Activated CD4-positive, alpha-beta memory T cell treated with anti-CD3 and anti-CD28 coated beads, Interleukin-2, amount 10 ng/mL, durations not matched to agents 7 days and 5 days (primary cell): Measurements from ENCODE around the gene GPR179. TPM values are rescaled to one million over a fixed set of nuclear protein-coding genes. Genes with fewer than 3 reads are reported as not detected.
"Not testable (repeated sequence)": the region's sequence is repeated elsewhere in the genome, so short reads cannot be mapped to it uniquely, and the experiment has no call there.

ENCODE experiments used
- CTCF ChIA-PET: fragments of 350-600 bp; sonication (Branson Sonifier 250); formaldehyde crosslinking; loops from one replicate; lab custom pipeline; 2021; ENCODE audit warnings: antibody characterized with exemption, inconsistent platforms; lab: Charles Lee
- POLR2A ChIA-PET: fragments of 350-600 bp; sonication (Branson Sonifier 250); formaldehyde crosslinking; loops from one replicate; lab custom pipeline; 2021; ENCODE audit warnings: antibody characterized with exemption; lab: Charles Lee
- DNase-seq: peaks from one replicate; pipeline ENCODE4 v3.0.0-alpha.2; 2020
- H3K27ac Mint-ChIP-seq: one replicate; pipeline ENCODE4 v1.8.0; 2021; ENCODE audit warnings: mild to moderate bottlenecking, mixed read lengths
- H3K27me3 Mint-ChIP-seq: one replicate; pipeline ENCODE4 v1.8.0; 2021; ENCODE audit warnings: mixed read lengths
- H3K36me3 Mint-ChIP-seq: one replicate; pipeline ENCODE4 v1.8.0; 2021; ENCODE audit warnings: low read depth, mixed read lengths
- H3K4me1 Mint-ChIP-seq: one replicate; pipeline ENCODE4 v1.8.0; 2021; ENCODE audit warnings: mixed read lengths
- H3K4me3 Mint-ChIP-seq: one replicate; pipeline ENCODE4 v1.8.0; 2021; ENCODE audit warnings: mild to moderate bottlenecking, mixed read lengths
- H3K9me3 Mint-ChIP-seq: one replicate; pipeline ENCODE4 v1.8.0; 2021; ENCODE audit warnings: mixed read lengths
- total RNA-seq, 2 experiments: library from RNA; stranded (reverse); gene quantifications; one replicate each; pipeline ENCODE4 v1.2.3, GENCODE V29; 2021

GPR179 gene
- total RNA-seq, 2 experiments from 2014 or later: 0.08 TPM; not detected in 1

- H3K4me1 Mint-ChIP-seq: peaks cover 15% of the 10 kb centered on the region
- H3K36me3 Mint-ChIP-seq, POLR2A ChIA-PET, H3K4me3 Mint-ChIP-seq, H3K9me3 Mint-ChIP-seq, H3K27ac Mint-ChIP-seq, CTCF ChIA-PET, DNase-seq, H3K27me3 Mint-ChIP-seq: not testable (repeated sequence)
Observed at GRCh38 chr17:38288217-38288827, 55.4 kb downstream of the GPR179 start.

- Mint-ChIP-seq H3K4me1 (peaks cover 15% of the 10 kb centered on the region), H3K27ac (peak overlapping the region; percentile 60), H3K4me3 (peak overlapping the region; percentile 32)
- H3K36me3 Mint-ChIP-seq, CTCF ChIA-PET, H3K27me3 Mint-ChIP-seq, H3K9me3 Mint-ChIP-seq, POLR2A ChIA-PET: not testable (repeated sequence)
- DNase-seq: peak; percentile 41
Observed at GRCh38 chr17:38286501-38287091, 57.2 kb downstream of the GPR179 start.

GRCh38 chr17:38285994-38286393, 57.8 kb downstream of the GPR179 start:
- peaks cover 15% of the 10 kb centered on the region for H3K4me1 Mint-ChIP-seq
- H3K27ac Mint-ChIP-seq, CTCF ChIA-PET, H3K4me3 Mint-ChIP-seq, POLR2A ChIA-PET, DNase-seq, H3K36me3 Mint-ChIP-seq, H3K27me3 Mint-ChIP-seq, H3K9me3 Mint-ChIP-seq: not testable (repeated sequence)

Other genes with a start within 250 kb of the GPR179 start
- gene TBC1D3E, start 216.0 kb downstream of the GPR179 start, total RNA-seq: not detected
- gene TBC1D3, start 151.4 kb downstream of the GPR179 start, total RNA-seq: not detected
- gene MRPL45, start 46.8 kb downstream of the GPR179 start, total RNA-seq: 10 to 100 TPM; 25.2 to 26.9 TPM
- gene SOCS7, start 7.9 kb upstream of the GPR179 start, total RNA-seq: 10 to 100 TPM; 14.1 to 15.0 TPM
- gene ARHGAP23, start 84.5 kb upstream of the GPR179 start, total RNA-seq: under 1 TPM; 0.73 to 0.81 TPM